ENCODE results near the gene MCTS1.
"Not testable (repeated sequence)": the region's sequence is repeated elsewhere in the genome, so short reads cannot be mapped to it uniquely, and the experiment has no call there.

GRCh38 chrX:120652256-120652655 is 48.4 kb downstream of the MCTS1 start:
- TF ChIP-seq EZH2 (IDR thresholded peaks at IDR 0.05); POLR2AphosphoS5 (IDR thresholded peaks at IDR 0.05; ENCODE audit: borderline replicate concordance, low read depth, low read length): not testable (repeated sequence)

Measured in SK-N-MC (cell line).